PC-3 (cell line): Measurements from ENCODE around the gene SCN1A. TPM values are rescaled to one million over a fixed set of nuclear protein-coding genes. Genes with fewer than 3 reads are reported as not detected.

Source experiments
- ATAC-seq: fragments of 200-7000 bp; cut with Tn5 transposase; 2 replicates; pipeline ENCODE4 v1.9.1; 2020; ENCODE audit warnings: mild to moderate bottlenecking, moderate library complexity
- BruUV-seq: library from RNA; stranded (reverse); fragments of 400-500 nt; replicated peaks from 2 replicates; lab custom pipeline; 2021; lab: Mats Ljungman, UMichigan
- CTCF ChIA-PET: fragments of 300-600 bp; sonication (Branson Sonifier 250); formaldehyde crosslinking; loops from one replicate; lab custom pipeline; 2022; ENCODE audit warnings: antibody characterized with exemption; lab: Charles Lee
- POLR2A ChIA-PET: fragments of 300-600 bp; sonication (Branson Sonifier 250); formaldehyde crosslinking; loops from one replicate; lab custom pipeline; 2022; ENCODE audit warnings: antibody characterized with exemption; ENCODE audit not compliant: unreplicated experiment; lab: Charles Lee
- DNase-seq: peaks from one replicate; pipeline ENCODE4 v3.0.0-alpha.2; 2015
- H2AFZ ChIP-seq: fragments of 300-600 bp; sonication (generic); 2 replicates; pipeline ENCODE4 v1.6.0; 2016; ENCODE audit warnings: antibody characterized with exemption, low read length
- H3F3A ChIP-seq: fragments of 300-600 bp; sonication (generic); one replicate; pipeline ENCODE4 v1.6.0; 2017; ENCODE audit warnings: antibody characterized with exemption, low read length, control low read depth, mild to moderate bottlenecking; ENCODE audit not compliant: unreplicated experiment
- H3K27ac ChIP-seq: fragments of 300-600 bp; sonication (generic); 2 replicates; pipeline ENCODE4 v1.5.1; 2016; ENCODE audit warnings: mild to moderate bottlenecking, low read length
- H3K27me3 ChIP-seq: fragments of 300-600 bp; sonication (generic); 2 replicates; pipeline ENCODE4 v1.6.1; 2016; ENCODE audit warnings: low read length, mixed read lengths
- H3K36me3 ChIP-seq: fragments of 300-600 bp; sonication (generic); 2 replicates; pipeline ENCODE4 v1.6.1; 2016; ENCODE audit warnings: low read depth, mixed run types, low read length, mixed read lengths
- H3K4me1 ChIP-seq: fragments of 300-600 bp; sonication (generic); 2 replicates; pipeline ENCODE4 v1.5.1; 2016; ENCODE audit warnings: low read length; ENCODE audit not compliant: insufficient read depth
- H3K4me2 ChIP-seq: fragments of 300-600 bp; sonication (generic); 2 replicates; pipeline ENCODE4 v1.6.0; 2016; ENCODE audit warnings: low read length
- H3K4me3 ChIP-seq: fragments of 300-600 bp; sonication (generic); 2 replicates; pipeline ENCODE4 v1.5.1; 2016; ENCODE audit warnings: mild to moderate bottlenecking, low read length, mixed read lengths
- H3K79me2 ChIP-seq: fragments of 300-600 bp; sonication (generic); 2 replicates; pipeline ENCODE4 v1.6.1; 2017; ENCODE audit warnings: low read length, mixed read lengths
- H3K9ac ChIP-seq: fragments of 300-600 bp; sonication (generic); 2 replicates; pipeline ENCODE4 v1.6.0; 2016; ENCODE audit warnings: mild to moderate bottlenecking, low read length
- H3K9me2 ChIP-seq: fragments of 300-600 bp; sonication (generic); replicated peaks from 2 replicates; pipeline ENCODE4 v1.6.1; 2016; ENCODE audit warnings: mixed run types, low read length, mixed read lengths
- H3K9me3 ChIP-seq: fragments of 300-600 bp; sonication (generic); 2 replicates; pipeline ENCODE4 v1.6.1; 2016; ENCODE audit warnings: low read length, mixed read lengths
- H4K20me1 ChIP-seq: fragments of 300-600 bp; sonication (generic); 2 replicates; pipeline ENCODE4 v1.6.1; 2016; ENCODE audit warnings: low read length, mixed read lengths
- EZH2 ChIP-seq: fragments of 300-600 bp; sonication (generic); IDR thresholded peaks from one replicate; pipeline ENCODE4 v1.6.1; 2017; ENCODE audit warnings: antibody characterized with exemption, mild to moderate bottlenecking, low read length; ENCODE audit not compliant: unreplicated experiment
- EZH2phosphoT487 ChIP-seq: fragments of 300-600 bp; sonication (generic); IDR thresholded peaks from 2 replicates; pipeline ENCODE4 v1.6.1; 2018; ENCODE audit warnings: mild to moderate bottlenecking, antibody characterized with exemption, low read length, borderline replicate concordance
- intact Hi-C: fragments of 100-400 bp; cut with micrococcal nuclease; formaldehyde crosslinking; loops from 2 replicates; pipeline ENCODE4 v1.9.0; 2023
- total RNA-seq: library from RNA; depleted of rRNA; stranded (reverse); fragments of >200 nt; gene quantifications from 2 replicates; pipeline ENCODE4 v1.2.3, GENCODE V29; 2014
- TF ChIP-seq, protein P1 (sequence below): fragments of 300-600 bp; sonication (generic); conservative IDR thresholded peaks from 2 replicates; pipeline ENCODE4 v1.5.1; 2017; ENCODE audit warnings: antibody characterized with exemption, low read depth, mild to moderate bottlenecking, low read length

Gene SCN1A
- total RNA-seq, 1 experiment from 2014 or later = 0.04 TPM

DNA sequence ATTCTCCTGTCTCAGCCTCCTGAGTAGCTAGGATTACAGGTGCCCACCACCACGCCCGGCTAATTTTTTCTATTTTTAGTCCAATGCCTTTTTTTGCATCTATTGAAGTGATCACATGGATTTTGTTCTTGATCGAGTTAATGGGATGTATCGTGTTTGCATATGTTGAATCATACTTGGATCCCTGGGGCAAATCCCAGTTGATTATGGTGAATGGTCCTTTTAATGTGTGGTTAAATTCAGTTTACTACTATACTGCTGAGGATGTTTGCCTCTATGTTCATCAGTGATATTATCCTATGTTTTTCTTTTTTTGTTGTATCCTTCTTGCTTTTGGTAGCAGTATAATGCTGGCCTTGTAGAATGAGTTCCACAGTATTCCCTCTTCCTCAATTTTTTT is 166.0 kb downstream of the SCN1A start:
- no peaks in the 10 kb centered on the region for H4K20me1 ChIP-seq
- TF ChIP-seq EZH2phosphoT487 = no peak
- TF ChIP-seq, protein P1, sequence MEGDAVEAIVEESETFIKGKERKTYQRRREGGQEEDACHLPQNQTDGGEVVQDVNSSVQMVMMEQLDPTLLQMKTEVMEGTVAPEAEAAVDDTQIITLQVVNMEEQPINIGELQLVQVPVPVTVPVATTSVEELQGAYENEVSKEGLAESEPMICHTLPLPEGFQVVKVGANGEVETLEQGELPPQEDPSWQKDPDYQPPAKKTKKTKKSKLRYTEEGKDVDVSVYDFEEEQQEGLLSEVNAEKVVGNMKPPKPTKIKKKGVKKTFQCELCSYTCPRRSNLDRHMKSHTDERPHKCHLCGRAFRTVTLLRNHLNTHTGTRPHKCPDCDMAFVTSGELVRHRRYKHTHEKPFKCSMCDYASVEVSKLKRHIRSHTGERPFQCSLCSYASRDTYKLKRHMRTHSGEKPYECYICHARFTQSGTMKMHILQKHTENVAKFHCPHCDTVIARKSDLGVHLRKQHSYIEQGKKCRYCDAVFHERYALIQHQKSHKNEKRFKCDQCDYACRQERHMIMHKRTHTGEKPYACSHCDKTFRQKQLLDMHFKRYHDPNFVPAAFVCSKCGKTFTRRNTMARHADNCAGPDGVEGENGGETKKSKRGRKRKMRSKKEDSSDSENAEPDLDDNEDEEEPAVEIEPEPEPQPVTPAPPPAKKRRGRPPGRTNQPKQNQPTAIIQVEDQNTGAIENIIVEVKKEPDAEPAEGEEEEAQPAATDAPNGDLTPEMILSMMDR = no peak
- TF ChIP-seq EZH2 = no peak
- no peaks in the 10 kb centered on the region for H3K9me3 ChIP-seq
- no peaks in the 10 kb centered on the region for H3K4me1 ChIP-seq
- H2AFZ ChIP-seq = no peak overlapping the region
- no peaks in the 10 kb centered on the region for H3K36me3 ChIP-seq
- no peak overlapping the region for H3K27ac ChIP-seq
- no TSS peak for BruUV-seq
- no peak overlapping the region for H3K9ac ChIP-seq
- H3K9me2 ChIP-seq = no peaks in the 10 kb centered on the region
- CTCF ChIA-PET = no interaction called here
- H3K4me2 ChIP-seq = no peak overlapping the region
- DNase-seq (peak; percentile 55), ATAC-seq (peak; percentile 78)
- POLR2A ChIA-PET = no interaction called here
- intact Hi-C loops = no loop called here
- no peaks in the 10 kb centered on the region for H3F3A ChIP-seq
- H3K27me3 ChIP-seq = peaks cover 20% of the 10 kb centered on the region; the same call in 1 of the 2 replicates
- H3K4me3 ChIP-seq = no peak overlapping the region
- H3K79me2 ChIP-seq = no peaks in the 10 kb centered on the region

GRCh38 chr2:165959371-165959770 is 168.4 kb downstream of the SCN1A start:
- no TSS peak for BruUV-seq
- ChIA-PET CTCF (no interaction called here), POLR2A (no interaction called here)
- Histone ChIP-seq H3K27me3 (peaks cover 11% of the 10 kb centered on the region; the same call in 1 of the 2 replicates), H3K9ac (no peak overlapping the region), H3K9me3 (no peaks in the 10 kb centered on the region), H3K4me2 (no peak overlapping the region), H3K36me3 (no peaks in the 10 kb centered on the region), H4K20me1 (no peaks in the 10 kb centered on the region), H3K4me1 (peaks cover 5% of the 10 kb centered on the region), H3K4me3 (no peak overlapping the region), H3F3A (no peaks in the 10 kb centered on the region), H3K27ac (no peak overlapping the region), H3K9me2 (no peaks in the 10 kb centered on the region), H3K79me2 (no peaks in the 10 kb centered on the region), H2AFZ (no peak overlapping the region)
- ATAC-seq (no peak), DNase-seq (no peak)
- intact Hi-C loops = loop anchor here (10.0 kb wide), 1 partner anchor 555 kb away; no protein-coding TSS in a partner anchor
- TF ChIP-seq, protein P1 = no peak
- TF ChIP-seq EZH2phosphoT487 (no peak), EZH2 (no peak)

GRCh38 chr2:165958313-165958960 is 169.4 kb downstream of the SCN1A start:
- Histone ChIP-seq H3K9me3 (no peaks in the 10 kb centered on the region), H3K9me2 (no peaks in the 10 kb centered on the region), H3K36me3 (no peaks in the 10 kb centered on the region), H3K27me3 (peaks cover 3% of the 10 kb centered on the region; the same call in 1 of the 2 replicates), H3K4me3 (no peak overlapping the region), H3K4me1 (peaks cover 7% of the 10 kb centered on the region), H3K9ac (no peak overlapping the region), H3K79me2 (no peaks in the 10 kb centered on the region), H3K27ac (no peak overlapping the region), H3K4me2 (no peak overlapping the region), H3F3A (no peaks in the 10 kb centered on the region), H2AFZ (no peak overlapping the region), H4K20me1 (no peaks in the 10 kb centered on the region)
- ChIA-PET POLR2A (interaction anchor here (0.5 kb wide), 1 partner anchor 220 kb away, joined by 4 read pairs; no protein-coding TSS in a partner anchor), CTCF (no interaction called here)
- no peak for ATAC-seq
- intact Hi-C loops = loop anchor here (10.0 kb wide), 1 partner anchor 554 kb away; no protein-coding TSS in a partner anchor
- TF ChIP-seq, protein P1 = no peak
- TF ChIP-seq EZH2phosphoT487 (no peak), EZH2 (no peak)
- DNase-seq = no peak
- BruUV-seq = no TSS peak
